HepG2 (cell line): ENCODE data around the gene SPG7. TPM values are rescaled to one million over a fixed set of nuclear protein-coding genes. Genes with fewer than 3 reads are reported as not detected.

Experiments
- ATF5 ChIP-seq: sonication (generic); formaldehyde crosslinking; IDR thresholded peaks from 2 replicates; pipeline ENCODE4 v1.4.0; 2020; ENCODE audit warnings: mild to moderate bottlenecking, low read depth, missing genetic modification reagents
- BATF2 ChIP-seq: sonication (generic); formaldehyde crosslinking; IDR thresholded peaks from 2 replicates; pipeline ENCODE4 v1.8.0; 2022; ENCODE audit warnings: mild to moderate bottlenecking, missing genetic modification reagents, moderate library complexity
- GABPA ChIP-seq, 2 experiments: IDR thresholded peaks; 2 replicates each; pipeline ENCODE4 v1.6.1; 2011 to 2016; ENCODE audit warnings: low read depth in 2 of 2, low read length in 1 of 2, missing biosample characterization in 1 of 2, missing genetic modification characterization in 1 of 2
- KDM5B ChIP-seq: sonication (generic); formaldehyde crosslinking; IDR thresholded peaks from 2 replicates; pipeline ENCODE4 v1.4.0; 2020; ENCODE audit warnings: missing genetic modification reagents, mild to moderate bottlenecking, borderline replicate concordance
- KLF6 ChIP-seq: IDR thresholded peaks from 2 replicates; pipeline ENCODE4 v1.8.0; 2016; ENCODE audit warnings: missing biosample characterization, missing genetic modification reagents
- PRDM4 ChIP-seq: sonication (generic); formaldehyde crosslinking; IDR thresholded peaks from 2 replicates; pipeline ENCODE4 v1.9.0; 2021; ENCODE audit warnings: missing genetic modification reagents, borderline replicate concordance
- TEAD2 ChIP-seq: sonication (generic); formaldehyde crosslinking; IDR thresholded peaks from 2 replicates; pipeline ENCODE4 v1.9.0; 2021; ENCODE audit warnings: missing genetic modification reagents
- ZNF329 ChIP-seq: sonication (generic); formaldehyde crosslinking; IDR thresholded peaks from 2 replicates; pipeline ENCODE4 v1.9.0; 2021; ENCODE audit warnings: low read depth, mild to moderate bottlenecking, missing genetic modification reagents
- ZNF747 ChIP-seq: sonication (generic); formaldehyde crosslinking; IDR thresholded peaks from 2 replicates; pipeline ENCODE4 v1.8.1; 2023; ENCODE audit warnings: missing genetic modification reagents, mild to moderate bottlenecking, borderline replicate concordance
- ZNF878 ChIP-seq: sonication (generic); formaldehyde crosslinking; IDR thresholded peaks from 2 replicates; pipeline ENCODE4 v1.8.1; 2023; ENCODE audit warnings: mild to moderate bottlenecking, missing genetic modification reagents, moderate library complexity
- ZNF879 ChIP-seq: sonication (generic); formaldehyde crosslinking; IDR thresholded peaks from 2 replicates; pipeline ENCODE4 v1.8.1; 2023; ENCODE audit warnings: missing genetic modification reagents
- polyA plus RNA-seq, 8 experiments: library from polyadenylated mRNA; depleted of rRNA in 3 of 8; stranded (reverse) in 7 of 8; unstranded in 1 of 8; fragments of >200 nt; fragmentation: Illumina TruSeq in 4 of 8; extraction: Trizol in 4 of 8; gene quantifications; 2 replicates each; pipeline versions ENCODE4 v1.2.1 to v1.2.3, GENCODE V29; 2011 to 2016; ENCODE audit warnings: low read depth in 4 of 8, missing spikeins in 1 of 8, mixed read lengths in 1 of 8; ENCODE audit not compliant: insufficient read depth in 1 of 8
- total RNA-seq, 5 experiments: library from RNA; depleted of rRNA; stranded (reverse); fragments of >200 nt; fragmentation: Illumina TruSeq; extraction: Trizol; gene quantifications; 2 replicates each; pipeline ENCODE4 v1.2.3, GENCODE V29; 2016; ENCODE audit warnings: low read depth in 1 of 5
- TF ChIP-seq, protein P1 (sequence below): sonication (generic); formaldehyde crosslinking; IDR thresholded peaks from 2 replicates; pipeline ENCODE4 v1.9.0; 2021; ENCODE audit warnings: mild to moderate bottlenecking, missing genetic modification reagents
- TF ChIP-seq, protein P2 (sequence below): sonication (generic); formaldehyde crosslinking; IDR thresholded peaks from 2 replicates; pipeline ENCODE4 v1.5.1; 2020; ENCODE audit warnings: mild to moderate bottlenecking, missing genetic modification reagents, borderline replicate concordance

The SPG7 gene
- total and polyA plus RNA-seq, 2 of the 13 experiments (the other 11 are each of a cell fraction or from before 2014, with no cell fraction given): 66.0 to 136 TPM

GRCh38 chr16:89606006-89606405 is 97.8 kb downstream of the SPG7 start (continued):
- TF ChIP-seq, protein P1, sequence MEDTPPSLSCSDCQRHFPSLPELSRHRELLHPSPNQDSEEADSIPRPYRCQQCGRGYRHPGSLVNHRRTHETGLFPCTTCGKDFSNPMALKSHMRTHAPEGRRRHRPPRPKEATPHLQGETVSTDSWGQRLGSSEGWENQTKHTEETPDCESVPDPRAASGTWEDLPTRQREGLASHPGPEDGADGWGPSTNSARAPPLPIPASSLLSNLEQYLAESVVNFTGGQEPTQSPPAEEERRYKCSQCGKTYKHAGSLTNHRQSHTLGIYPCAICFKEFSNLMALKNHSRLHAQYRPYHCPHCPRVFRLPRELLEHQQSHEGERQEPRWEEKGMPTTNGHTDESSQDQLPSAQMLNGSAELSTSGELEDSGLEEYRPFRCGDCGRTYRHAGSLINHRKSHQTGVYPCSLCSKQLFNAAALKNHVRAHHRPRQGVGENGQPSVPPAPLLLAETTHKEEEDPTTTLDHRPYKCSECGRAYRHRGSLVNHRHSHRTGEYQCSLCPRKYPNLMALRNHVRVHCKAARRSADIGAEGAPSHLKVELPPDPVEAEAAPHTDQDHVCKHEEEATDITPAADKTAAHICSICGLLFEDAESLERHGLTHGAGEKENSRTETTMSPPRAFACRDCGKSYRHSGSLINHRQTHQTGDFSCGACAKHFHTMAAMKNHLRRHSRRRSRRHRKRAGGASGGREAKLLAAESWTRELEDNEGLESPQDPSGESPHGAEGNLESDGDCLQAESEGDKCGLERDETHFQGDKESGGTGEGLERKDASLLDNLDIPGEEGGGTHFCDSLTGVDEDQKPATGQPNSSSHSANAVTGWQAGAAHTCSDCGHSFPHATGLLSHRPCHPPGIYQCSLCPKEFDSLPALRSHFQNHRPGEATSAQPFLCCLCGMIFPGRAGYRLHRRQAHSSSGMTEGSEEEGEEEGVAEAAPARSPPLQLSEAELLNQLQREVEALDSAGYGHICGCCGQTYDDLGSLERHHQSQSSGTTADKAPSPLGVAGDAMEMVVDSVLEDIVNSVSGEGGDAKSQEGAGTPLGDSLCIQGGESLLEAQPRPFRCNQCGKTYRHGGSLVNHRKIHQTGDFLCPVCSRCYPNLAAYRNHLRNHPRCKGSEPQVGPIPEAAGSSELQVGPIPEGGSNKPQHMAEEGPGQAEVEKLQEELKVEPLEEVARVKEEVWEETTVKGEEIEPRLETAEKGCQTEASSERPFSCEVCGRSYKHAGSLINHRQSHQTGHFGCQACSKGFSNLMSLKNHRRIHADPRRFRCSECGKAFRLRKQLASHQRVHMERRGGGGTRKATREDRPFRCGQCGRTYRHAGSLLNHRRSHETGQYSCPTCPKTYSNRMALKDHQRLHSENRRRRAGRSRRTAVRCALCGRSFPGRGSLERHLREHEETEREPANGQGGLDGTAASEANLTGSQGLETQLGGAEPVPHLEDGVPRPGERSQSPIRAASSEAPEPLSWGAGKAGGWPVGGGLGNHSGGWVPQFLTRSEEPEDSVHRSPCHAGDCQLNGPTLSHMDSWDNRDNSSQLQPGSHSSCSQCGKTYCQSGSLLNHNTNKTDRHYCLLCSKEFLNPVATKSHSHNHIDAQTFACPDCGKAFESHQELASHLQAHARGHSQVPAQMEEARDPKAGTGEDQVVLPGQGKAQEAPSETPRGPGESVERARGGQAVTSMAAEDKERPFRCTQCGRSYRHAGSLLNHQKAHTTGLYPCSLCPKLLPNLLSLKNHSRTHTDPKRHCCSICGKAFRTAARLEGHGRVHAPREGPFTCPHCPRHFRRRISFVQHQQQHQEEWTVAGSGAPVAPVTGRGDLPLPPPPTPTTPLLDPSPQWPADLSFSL (CRISPR knock-in tag): no peak
- TF ChIP-seq KDM5B (CRISPR knock-in tag) (no peak), ATF5 (CRISPR knock-in tag) (no peak), ZNF879 (no peak), ZNF329 (CRISPR knock-in tag) (no peak), TEAD2 (CRISPR knock-in tag) (no peak), KLF6 (CRISPR knock-in tag) (no peak), GABPA (IDR thresholded peaks at IDR 0.05; ENCODE audit: low read depth, low read length) (no peak), GABPA (CRISPR knock-in tag; IDR thresholded peaks at IDR 0.05; ENCODE audit: low read depth) (no peak), BATF2 (CRISPR knock-in tag) (no peak), ZNF747 (no peak), PRDM4 (CRISPR knock-in tag) (no peak), ZNF878 (CRISPR knock-in tag) (no peak)
- TF ChIP-seq, protein P2, sequence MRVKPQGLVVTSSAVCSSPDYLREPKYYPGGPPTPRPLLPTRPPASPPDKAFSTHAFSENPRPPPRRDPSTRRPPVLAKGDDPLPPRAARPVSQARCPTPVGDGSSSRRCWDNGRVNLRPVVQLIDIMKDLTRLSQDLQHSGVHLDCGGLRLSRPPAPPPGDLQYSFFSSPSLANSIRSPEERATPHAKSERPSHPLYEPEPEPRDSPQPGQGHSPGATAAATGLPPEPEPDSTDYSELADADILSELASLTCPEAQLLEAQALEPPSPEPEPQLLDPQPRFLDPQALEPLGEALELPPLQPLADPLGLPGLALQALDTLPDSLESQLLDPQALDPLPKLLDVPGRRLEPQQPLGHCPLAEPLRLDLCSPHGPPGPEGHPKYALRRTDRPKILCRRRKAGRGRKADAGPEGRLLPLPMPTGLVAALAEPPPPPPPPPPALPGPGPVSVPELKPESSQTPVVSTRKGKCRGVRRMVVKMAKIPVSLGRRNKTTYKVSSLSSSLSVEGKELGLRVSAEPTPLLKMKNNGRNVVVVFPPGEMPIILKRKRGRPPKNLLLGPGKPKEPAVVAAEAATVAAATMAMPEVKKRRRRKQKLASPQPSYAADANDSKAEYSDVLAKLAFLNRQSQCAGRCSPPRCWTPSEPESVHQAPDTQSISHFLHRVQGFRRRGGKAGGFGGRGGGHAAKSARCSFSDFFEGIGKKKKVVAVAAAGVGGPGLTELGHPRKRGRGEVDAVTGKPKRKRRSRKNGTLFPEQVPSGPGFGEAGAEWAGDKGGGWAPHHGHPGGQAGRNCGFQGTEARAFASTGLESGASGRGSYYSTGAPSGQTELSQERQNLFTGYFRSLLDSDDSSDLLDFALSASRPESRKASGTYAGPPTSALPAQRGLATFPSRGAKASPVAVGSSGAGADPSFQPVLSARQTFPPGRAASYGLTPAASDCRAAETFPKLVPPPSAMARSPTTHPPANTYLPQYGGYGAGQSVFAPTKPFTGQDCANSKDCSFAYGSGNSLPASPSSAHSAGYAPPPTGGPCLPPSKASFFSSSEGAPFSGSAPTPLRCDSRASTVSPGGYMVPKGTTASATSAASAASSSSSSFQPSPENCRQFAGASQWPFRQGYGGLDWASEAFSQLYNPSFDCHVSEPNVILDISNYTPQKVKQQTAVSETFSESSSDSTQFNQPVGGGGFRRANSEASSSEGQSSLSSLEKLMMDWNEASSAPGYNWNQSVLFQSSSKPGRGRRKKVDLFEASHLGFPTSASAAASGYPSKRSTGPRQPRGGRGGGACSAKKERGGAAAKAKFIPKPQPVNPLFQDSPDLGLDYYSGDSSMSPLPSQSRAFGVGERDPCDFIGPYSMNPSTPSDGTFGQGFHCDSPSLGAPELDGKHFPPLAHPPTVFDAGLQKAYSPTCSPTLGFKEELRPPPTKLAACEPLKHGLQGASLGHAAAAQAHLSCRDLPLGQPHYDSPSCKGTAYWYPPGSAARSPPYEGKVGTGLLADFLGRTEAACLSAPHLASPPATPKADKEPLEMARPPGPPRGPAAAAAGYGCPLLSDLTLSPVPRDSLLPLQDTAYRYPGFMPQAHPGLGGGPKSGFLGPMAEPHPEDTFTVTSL (CRISPR knock-in tag): no peak
